Inflammatory macrophage (primary cell): Measurements from ENCODE around the gene ARHGAP28.

Source experiments
- DNase-seq, 2 donors: peaks; one replicate each; pipeline ENCODE4 v3.0.0-alpha.2; 2020 to 2022
- total RNA-seq, 18 experiments: gene quantifications; one replicate each; lab custom pipeline; 2026; ENCODE audit warnings: mixed read lengths in 6 of 18, inconsistent platforms in 2 of 18; lab: John Stamatoyannopoulos, UW

The ARHGAP28 gene
- 0 to 0.31 (median 0.05) reads per million in 18 experiments for total RNA-seq

- no peak for DNase-seq
Observed at GRCh38 chr18:6729247-6730091, at the start of gene ARHGAP28. ARHGAP28 (plus strand) TSS chr18:6729716; CDS start chr18:6729822, 106 bp downstream.

GRCh38 chr18:6681331-6681875 is 48.1 kb upstream of the ARHGAP28 start:
- DNase-seq: no peak

- no peak for DNase-seq
Observed at GRCh38 chr18:6682437-6683111, 46.9 kb upstream of the ARHGAP28 start.

- DNase-seq: no peak
Observed at GRCh38 chr18:6683112-6683876, 46.2 kb upstream of the ARHGAP28 start.

GRCh38 chr18:6687676-6688075 is 41.8 kb upstream of the ARHGAP28 start:
- DNase-seq: no peak

GRCh38 chr18:6708890-6709289 is 20.6 kb upstream of the ARHGAP28 start:
- DNase-seq: no peak

GRCh38 chr18:6711467-6711866 is 18.0 kb upstream of the ARHGAP28 start:
- no peak for DNase-seq

GRCh38 chr18:6712401-6712800 is 17.1 kb upstream of the ARHGAP28 start:
- DNase-seq: no peak

- no peak for DNase-seq
Observed at GRCh38 chr18:6714010-6714409, 15.5 kb upstream of the ARHGAP28 start.

GRCh38 chr18:6718267-6718666 is 11.2 kb upstream of the ARHGAP28 start:
- no peak for DNase-seq

GRCh38 chr18:6719098-6719846 is 10.2 kb upstream of the ARHGAP28 start:
- DNase-seq: no peak

- DNase-seq: no peak
Observed at GRCh38 chr18:6719910-6720683, 9.4 kb upstream of the ARHGAP28 start.

GRCh38 chr18:6721755-6722154 is 7.8 kb upstream of the ARHGAP28 start:
- no peak for DNase-seq

GRCh38 chr18:6722690-6723089 is 6.8 kb upstream of the ARHGAP28 start:
- DNase-seq: no peak

- DNase-seq: no peak
Observed at GRCh38 chr18:6724331-6724730, 5.2 kb upstream of the ARHGAP28 start.

- DNase-seq: no peak
Observed at GRCh38 chr18:6728331-6728730, 1.2 kb upstream of the ARHGAP28 start.

GRCh38 chr18:6728809-6729246 is 688 bp upstream of the ARHGAP28 start:
- no peak for DNase-seq

GRCh38 chr18:6730416-6731221 is 1.1 kb downstream of the ARHGAP28 start:
- DNase-seq: no peak

GRCh38 chr18:6731222-6731596 is 1.7 kb downstream of the ARHGAP28 start:
- no peak for DNase-seq

GRCh38 chr18:6732952-6733351 is 3.4 kb downstream of the ARHGAP28 start:
- no peak for DNase-seq
